Tibial artery (tissue), 4 donors: Measurements from ENCODE around the gene NCDN.

Experiments
- DNase-seq, 2 donors: peaks; one replicate each; pipeline ENCODE4 v3.0.0-alpha.2; 2019
- H3K27ac ChIP-seq, 2 donors: fragments of 200-600 bp; sonication (generic) in 1 of 2; 1 replicate in 1 of 2; 2 replicates in 1 of 2; pipeline ENCODE4 v1.5.1; 2018 to 2019; ENCODE audit warnings: mild to moderate bottlenecking in 1 of 2
- H3K27me3 ChIP-seq, 2 donors: fragments of 200-600 bp; sonication (generic) in 1 of 2; one replicate each; pipeline versions ENCODE4 v1.5.1 to v1.6.0; 2016 to 2019
- H3K36me3 ChIP-seq, 3 donors: fragments of 200-600 bp; sonication (generic) in 2 of 3; one replicate each; pipeline ENCODE4 v1.5.1; 2016 to 2019; ENCODE audit warnings: mild to moderate bottlenecking in 2 of 3
- H3K4me1 ChIP-seq, 4 donors: fragments of 200-600 bp; sonication (generic) in 2 of 4; 1 replicate in 3 of 4; 2 replicates in 1 of 4; pipeline ENCODE4 v1.5.1; 2016 to 2019
- H3K4me3 ChIP-seq, 2 donors: fragments of 200-600 bp; sonication (generic) in 1 of 2; 1 replicate in 1 of 2; 2 replicates in 1 of 2; pipeline ENCODE4 v1.5.1; 2018 to 2019; ENCODE audit warnings: mild to moderate bottlenecking in 2 of 2
- H3K9me3 ChIP-seq, 3 donors: fragments of 200-600 bp; sonication (generic) in 1 of 3; one replicate each; pipeline ENCODE4 v1.5.1; 2016 to 2019
- CTCF ChIP-seq, 2 experiments: fragments of 200-600 bp in 1 of 2; fragments of 450-650 bp in 1 of 2; IDR thresholded peaks; one replicate each; pipeline ENCODE4 v1.5.1; 2017 to 2019; ENCODE audit warnings: antibody characterized with exemption in 2 of 2, mild to moderate bottlenecking in 1 of 2, moderate library complexity in 1 of 2
- intact Hi-C: fragments of 100-400 bp; cut with DNase I; formaldehyde crosslinking; loops from one replicate; pipeline ENCODE4 v1.15.0; 2023; ENCODE audit warnings: low total_unique reads

The NCDN gene

GRCh38 chr1:35586808-35587207 lies 29.2 kb downstream of the NCDN start:
- Histone ChIP-seq H3K27me3 (no peaks in the 10 kb centered on the region), H3K27ac (no peak overlapping the region), H3K4me1 (no peaks in the 10 kb centered on the region), H3K9me3 (no peaks in the 10 kb centered on the region), H3K36me3 (peaks cover 0 to 15% (median 8%) of the 10 kb centered on the region in 3 donors), H3K4me3 (no peak overlapping the region)
- peak in 1 of 2 donors; percentile 12 for DNase-seq
- intact Hi-C loops, result no loop called here
- no peak for TF ChIP-seq CTCF (IDR thresholded peaks at IDR 0.05)

- TF ChIP-seq CTCF (IDR thresholded peaks at IDR 0.05), result no peak
These were observed 30.1 kb downstream of the NCDN start for GRCh38 chr1:35587736-35588135.

GRCh38 chr1:35588197-35588910 lies 30.8 kb downstream of the NCDN start:
- no peak for DNase-seq
- H3K36me3 ChIP-seq, result peaks cover 0 to 15% (median 8%) of the 10 kb centered on the region in 3 donors
- intact Hi-C loops, result no loop called here
- no peak overlapping the region for H3K4me3 ChIP-seq
- no peaks in the 10 kb centered on the region for H3K27me3 ChIP-seq
- no peak for TF ChIP-seq CTCF (IDR thresholded peaks at IDR 0.05)
- no peaks in the 10 kb centered on the region for H3K4me1 ChIP-seq
- no peaks in the 10 kb centered on the region for H3K9me3 ChIP-seq
- no peak overlapping the region for H3K27ac ChIP-seq

More at GRCh38 chr1:35587736-35588135, 30.1 kb downstream of the NCDN start:
- no peak overlapping the region for H3K27ac ChIP-seq
- intact Hi-C loops, result no loop called here
- H3K27me3 ChIP-seq, result no peaks in the 10 kb centered on the region
- peaks cover 0 to 15% (median 8%) of the 10 kb centered on the region in 3 donors for H3K36me3 ChIP-seq
- no peaks in the 10 kb centered on the region for H3K4me1 ChIP-seq
- no peak for DNase-seq
- no peaks in the 10 kb centered on the region for H3K9me3 ChIP-seq
- no peak overlapping the region for H3K4me3 ChIP-seq

GRCh38 chr1:35589516-35590427 lies 32.2 kb downstream of the NCDN start:
- intact Hi-C loops, result no loop called here
- TF ChIP-seq CTCF (IDR thresholded peaks at IDR 0.05), result no peak
- peaks cover 0 to 15% (median 8%) of the 10 kb centered on the region in 3 donors for H3K36me3 ChIP-seq
- H3K9me3 ChIP-seq, result no peaks in the 10 kb centered on the region
- H3K27ac ChIP-seq, result no peak overlapping the region
- H3K27me3 ChIP-seq, result no peaks in the 10 kb centered on the region
- DNase-seq, result no peak
- H3K4me3 ChIP-seq, result no peak overlapping the region
- H3K4me1 ChIP-seq, result no peaks in the 10 kb centered on the region

- Histone ChIP-seq H3K4me1 (no peaks in the 10 kb centered on the region), H3K4me3 (no peak overlapping the region), H3K9me3 (no peaks in the 10 kb centered on the region), H3K36me3 (peaks cover 0 to 15% (median 8%) of the 10 kb centered on the region in 3 donors), H3K27ac (no peak overlapping the region), H3K27me3 (no peaks in the 10 kb centered on the region)
- no peak for TF ChIP-seq CTCF (IDR thresholded peaks at IDR 0.05)
- DNase-seq, result no peak
- intact Hi-C loops, result no loop called here
These were observed 33.0 kb downstream of the NCDN start for GRCh38 chr1:35590476-35591040.
